Ishikawa (cell line): ENCODE results near the gene DLL4.

ENCODE experiments used
- CEBPB ChIP-seq: IDR thresholded peaks from 2 replicates; pipeline ENCODE4 v1.6.1; 2012
- CREB1 ChIP-seq: IDR thresholded peaks from 2 replicates; pipeline ENCODE4 v1.6.1; 2012; ENCODE audit warnings: low read depth
- EGR1 ChIP-seq: IDR thresholded peaks from 2 replicates; pipeline ENCODE4 v1.6.1; 2012
- EP300 ChIP-seq: IDR thresholded peaks from 2 replicates; pipeline ENCODE4 v1.6.1; 2012; ENCODE audit warnings: borderline replicate concordance
- FOXM1 ChIP-seq: IDR thresholded peaks from 2 replicates; pipeline ENCODE4 v1.6.1; 2012; ENCODE audit warnings: low read depth, borderline replicate concordance
- RAD21 ChIP-seq: IDR thresholded peaks from 2 replicates; pipeline ENCODE4 v1.6.1; 2012; ENCODE audit warnings: low read depth
- TAF1 ChIP-seq: IDR thresholded peaks from 2 replicates; pipeline ENCODE4 v1.6.1; 2012; ENCODE audit warnings: low read depth, mild to moderate bottlenecking
- TCF12 ChIP-seq: IDR thresholded peaks from 2 replicates; pipeline ENCODE4 v1.6.1; 2012; ENCODE audit warnings: low read depth
- TEAD4 ChIP-seq: IDR thresholded peaks from 2 replicates; pipeline ENCODE4 v1.6.1; 2012
- USF1 ChIP-seq: IDR thresholded peaks from 2 replicates; pipeline ENCODE4 v1.6.1; 2012
- YY1 ChIP-seq: IDR thresholded peaks from 2 replicates; pipeline ENCODE4 v1.6.1; 2012; ENCODE audit warnings: low read depth
- ZBTB7A ChIP-seq: IDR thresholded peaks from 2 replicates; pipeline ENCODE4 v1.6.1; 2012; ENCODE audit warnings: low read depth
- TF ChIP-seq, protein P1 (sequence below): IDR thresholded peaks from 2 replicates; pipeline ENCODE4 v1.6.1; 2012
- TF ChIP-seq, protein P2 (sequence below): IDR thresholded peaks from 2 replicates; pipeline ENCODE4 v1.6.1; 2012; ENCODE audit warnings: low read depth, mild to moderate bottlenecking

GRCh38 chr15:40926659-40927494, 2.3 kb upstream of the DLL4 start:
- TF ChIP-seq CREB1 (no peak), EP300 (no peak), USF1 (no peak), YY1 (no peak), RAD21 (no peak), TAF1 (no peak), TCF12 (no peak), ZBTB7A (no peak), EGR1 (no peak), CEBPB (no peak), TEAD4 (no peak), FOXM1 (no peak)
- TF ChIP-seq, protein P1, sequence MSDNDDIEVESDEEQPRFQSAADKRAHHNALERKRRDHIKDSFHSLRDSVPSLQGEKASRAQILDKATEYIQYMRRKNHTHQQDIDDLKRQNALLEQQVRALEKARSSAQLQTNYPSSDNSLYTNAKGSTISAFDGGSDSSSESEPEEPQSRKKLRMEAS: no peak
- TF ChIP-seq, protein P2, sequence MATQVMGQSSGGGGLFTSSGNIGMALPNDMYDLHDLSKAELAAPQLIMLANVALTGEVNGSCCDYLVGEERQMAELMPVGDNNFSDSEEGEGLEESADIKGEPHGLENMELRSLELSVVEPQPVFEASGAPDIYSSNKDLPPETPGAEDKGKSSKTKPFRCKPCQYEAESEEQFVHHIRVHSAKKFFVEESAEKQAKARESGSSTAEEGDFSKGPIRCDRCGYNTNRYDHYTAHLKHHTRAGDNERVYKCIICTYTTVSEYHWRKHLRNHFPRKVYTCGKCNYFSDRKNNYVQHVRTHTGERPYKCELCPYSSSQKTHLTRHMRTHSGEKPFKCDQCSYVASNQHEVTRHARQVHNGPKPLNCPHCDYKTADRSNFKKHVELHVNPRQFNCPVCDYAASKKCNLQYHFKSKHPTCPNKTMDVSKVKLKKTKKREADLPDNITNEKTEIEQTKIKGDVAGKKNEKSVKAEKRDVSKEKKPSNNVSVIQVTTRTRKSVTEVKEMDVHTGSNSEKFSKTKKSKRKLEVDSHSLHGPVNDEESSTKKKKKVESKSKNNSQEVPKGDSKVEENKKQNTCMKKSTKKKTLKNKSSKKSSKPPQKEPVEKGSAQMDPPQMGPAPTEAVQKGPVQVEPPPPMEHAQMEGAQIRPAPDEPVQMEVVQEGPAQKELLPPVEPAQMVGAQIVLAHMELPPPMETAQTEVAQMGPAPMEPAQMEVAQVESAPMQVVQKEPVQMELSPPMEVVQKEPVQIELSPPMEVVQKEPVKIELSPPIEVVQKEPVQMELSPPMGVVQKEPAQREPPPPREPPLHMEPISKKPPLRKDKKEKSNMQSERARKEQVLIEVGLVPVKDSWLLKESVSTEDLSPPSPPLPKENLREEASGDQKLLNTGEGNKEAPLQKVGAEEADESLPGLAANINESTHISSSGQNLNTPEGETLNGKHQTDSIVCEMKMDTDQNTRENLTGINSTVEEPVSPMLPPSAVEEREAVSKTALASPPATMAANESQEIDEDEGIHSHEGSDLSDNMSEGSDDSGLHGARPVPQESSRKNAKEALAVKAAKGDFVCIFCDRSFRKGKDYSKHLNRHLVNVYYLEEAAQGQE: no peak
